AG04450 (cell line): ENCODE data around the gene MBLAC1. TPM values are rescaled to one million over a fixed set of nuclear protein-coding genes. Genes with fewer than 3 reads are reported as not detected.
A peak's percentile ranks its signal among the peaks of the same experiment; 100 is the strongest.

Source experiments
- CTCF ChIA-PET: fragments of 300-600, 350-600 bp; formaldehyde crosslinking; extraction: SDS; loops from one replicate; lab custom pipeline; 2022; ENCODE audit warnings: antibody characterized with exemption, inconsistent platforms; lab: Charles Lee
- POLR2A ChIA-PET: fragments of 350-600 bp; formaldehyde crosslinking; extraction: SDS; loops from one replicate; lab custom pipeline; 2021; ENCODE audit warnings: antibody characterized with exemption, inconsistent platforms; lab: Yijun Ruan, JAX
- DNase-seq: peaks from one replicate; pipeline ENCODE4 v3.0.0-alpha.2; 2011; ENCODE audit warnings: low read depth, low spot score
- H3K27ac ChIP-seq: one replicate; pipeline ENCODE4 v1.5.1; 2012; ENCODE audit warnings: low read depth, low read length, control low read depth
- H3K27me3 ChIP-seq: one replicate; pipeline ENCODE4 v1.6.0; 2012; ENCODE audit warnings: low read length; ENCODE audit not compliant: control insufficient read depth, insufficient read depth
- H3K4me3 ChIP-seq: 2 replicates; pipeline ENCODE4 v1.5.1; 2011; ENCODE audit warnings: mild to moderate bottlenecking, low read depth, low read length, control low read depth
- H3K9me3 ChIP-seq: 2 replicates; pipeline ENCODE4 v1.5.1; 2012; ENCODE audit warnings: low read length; ENCODE audit not compliant: control insufficient read depth, insufficient read depth
- CTCF ChIP-seq: IDR thresholded peaks from 2 replicates; pipeline ENCODE4 v1.5.1; 2011; ENCODE audit warnings: low read depth, low read length, control low read depth, inconsistent platforms
- polyA plus RNA-seq: library from polyadenylated mRNA; depleted of rRNA; stranded (reverse); fragments of >200 nt; gene quantifications from 2 replicates; pipeline ENCODE4 v1.2.3, GENCODE V29; 2011

MBLAC1 gene
- polyA plus RNA-seq, 1 experiment = 0.55 TPM

GRCh38 chr7:100156331-100157068, 29.7 kb downstream of the MBLAC1 start:
- POLR2A ChIA-PET = interaction anchor here (0.6 to 2.0 kb wide), 2 partner anchors 8 to 97 kb away, joined by 3 to 8 read pairs; partner anchors contain the start of gene LAMTOR4
- no peak for DNase-seq
- CTCF ChIA-PET = interaction anchor here (0.8 to 1.0 kb wide), 3 partner anchors 10 to 32 kb away, joined by 3 read pairs; no protein-coding TSS in a partner anchor
- no peaks in the 10 kb centered on the region for H3K27me3 ChIP-seq
- TF ChIP-seq CTCF = no peak
- no peak overlapping the region for H3K27ac ChIP-seq
- H3K9me3 ChIP-seq = no peaks in the 10 kb centered on the region
- peak overlapping the region; percentile 29; the same call in 1 of the 2 replicates for H3K4me3 ChIP-seq

- POLR2A ChIA-PET = interaction anchor here (1.8 to 2.0 kb wide), 2 partner anchors 9 to 11 kb away, joined by 5 to 8 read pairs; partner anchors contain the start of genes GAL3ST4 and LAMTOR4
Measured at GRCh38 chr7:100157069-100157333, 30.2 kb downstream of the MBLAC1 start.

GRCh38 chr7:100157334-100158228, 30.8 kb downstream of the MBLAC1 start:
- ChIA-PET POLR2A (interaction anchor here (0.6 to 2.0 kb wide), 3 partner anchors 9 to 23 kb away, joined by 4 to 8 read pairs (median 5); partner anchors contain the start of genes GAL3ST4 and LAMTOR4), CTCF (interaction anchor here (0.8 to 1.0 kb wide), 3 partner anchors 11 to 31 kb away, joined by 3 read pairs; no protein-coding TSS in a partner anchor)
- TF ChIP-seq CTCF = peak; percentile 37
- Histone ChIP-seq H3K9me3 (no peaks in the 10 kb centered on the region), H3K4me3 (peak overlapping the region; percentile 69), H3K27me3 (no peaks in the 10 kb centered on the region), H3K27ac (peak overlapping the region; percentile 39)
- DNase-seq = no peak

More at GRCh38 chr7:100157069-100157333, 30.2 kb downstream of the MBLAC1 start:
- Histone ChIP-seq H3K4me3 (peak overlapping the region; percentile 69), H3K27ac (no peak overlapping the region), H3K27me3 (no peaks in the 10 kb centered on the region), H3K9me3 (no peaks in the 10 kb centered on the region)
- CTCF ChIA-PET = interaction anchor here (0.8 to 1.0 kb wide), 3 partner anchors 11 to 31 kb away, joined by 3 read pairs; no protein-coding TSS in a partner anchor
- no peak for DNase-seq
- TF ChIP-seq CTCF = no peak

GRCh38 chr7:100158229-100159098, 31.7 kb downstream of the MBLAC1 start, which contains the start of gene TRAPPC14:
Gene TRAPPC14, minus strand, starts transcription at chr7:100158723. Its CDS starts 224 bp downstream, at chr7:100158499.
- H3K9me3 ChIP-seq = no peaks in the 10 kb centered on the region
- no peaks in the 10 kb centered on the region for H3K27me3 ChIP-seq
- DNase-seq = peak; percentile 49
- H3K4me3 ChIP-seq = peak within 1 kb of the TSS; percentile 69
- TF ChIP-seq CTCF = no peak
- ChIA-PET CTCF (interaction anchor here (0.6 to 1.2 kb wide), 4 partner anchors 18 to 48 kb away, joined by 4 to 8 read pairs (median 4); no protein-coding TSS in a partner anchor), POLR2A (interaction anchor here (0.6 to 2.0 kb wide), 5 partner anchors 9 to 39 kb away, joined by 3 to 8 read pairs (median 4); partner anchors contain the start of genes CNPY4, GAL3ST4, GPC2 and LAMTOR4)
- peak within 1 kb of the TSS; percentile 47 for H3K27ac ChIP-seq
